DMS53 (cell line): ENCODE data around the gene ERCC6L2.
A peak's percentile ranks its signal among the peaks of the same experiment; 100 is the strongest.

ENCODE experiments used
- DNase-seq: peaks from one replicate; lab custom pipeline; 2025; lab: John Stamatoyannopoulos, UW

The ERCC6L2 gene

GRCh38 chr9:95862343-95862742 is 13.1 kb upstream of the ERCC6L2 start:
- DNase-seq, result no peak

GRCh38 chr9:95864852-95865580 is 10.5 kb upstream of the ERCC6L2 start:
- DNase-seq, result peak; percentile 1

GRCh38 chr9:95870352-95870751 is 5.1 kb upstream of the ERCC6L2 start:
- DNase-seq, result no peak

GRCh38 chr9:95870906-95871305 is 4.6 kb upstream of the ERCC6L2 start:
- no peak for DNase-seq

GRCh38 chr9:95874303-95874988 is 1.0 kb upstream of the ERCC6L2 start:
- DNase-seq, result peak; percentile 18

- DNase-seq, result peak; percentile 63
Observed at GRCh38 chr9:95874989-95875304, 544 bp upstream of the ERCC6L2 start.

- DNase-seq, result no peak
Observed at GRCh38 chr9:95876138-95876444, 600 bp downstream of the ERCC6L2 start.

GRCh38 chr9:95876595-95876994 is 1.1 kb downstream of the ERCC6L2 start:
- DNase-seq, result peak; percentile 19

- DNase-seq, result no peak
Observed at GRCh38 chr9:95877984-95878383, 2.5 kb downstream of the ERCC6L2 start.

- DNase-seq, result no peak
Observed at GRCh38 chr9:95879591-95879990, 4.1 kb downstream of the ERCC6L2 start.

GRCh38 chr9:95880021-95880690 is 4.7 kb downstream of the ERCC6L2 start:
- DNase-seq, result peak; percentile 22

- DNase-seq, result no peak
Observed at GRCh38 chr9:95887926-95888497, 12.5 kb downstream of the ERCC6L2 start.

GRCh38 chr9:95890594-95890993 is 15.1 kb downstream of the ERCC6L2 start:
- DNase-seq, result no peak

GRCh38 chr9:95891067-95891671 is 15.7 kb downstream of the ERCC6L2 start:
- DNase-seq, result no peak

- no peak for DNase-seq
Observed at GRCh38 chr9:95892690-95893089, 17.2 kb downstream of the ERCC6L2 start.

GRCh38 chr9:95896580-95896979 is 21.1 kb downstream of the ERCC6L2 start:
- DNase-seq, result no peak

- no peak for DNase-seq
Observed at GRCh38 chr9:95901506-95901905, 26.0 kb downstream of the ERCC6L2 start.

- no peak for DNase-seq
Observed at GRCh38 chr9:95903398-95903797, 27.9 kb downstream of the ERCC6L2 start.

- DNase-seq, result no peak
Observed at GRCh38 chr9:95907794-95908193, 32.3 kb downstream of the ERCC6L2 start.

- no peak for DNase-seq
Observed at GRCh38 chr9:95910023-95910707, 34.7 kb downstream of the ERCC6L2 start.

GRCh38 chr9:95910770-95911340 is 35.4 kb downstream of the ERCC6L2 start:
- no peak for DNase-seq

- no peak for DNase-seq
Observed at GRCh38 chr9:95912773-95913172, 37.3 kb downstream of the ERCC6L2 start.
